SJSA1 (cell line): ENCODE data around the gene VASH2. TPM values are rescaled to one million over a fixed set of nuclear protein-coding genes. Genes with fewer than 3 reads are reported as not detected.

ENCODE experiments used
- DNase-seq, 2 experiments: peaks; one replicate each; pipeline ENCODE4 v3.0.0-alpha.2; 2015 to 2020; ENCODE audit warnings: low spot score in 2 of 2, low read depth in 1 of 2
- H3K27ac ChIP-seq: fragments of 250-450 bp; sonication (Bioruptor Pico); 2 replicates; pipeline ENCODE4 v1.5.1; 2020; ENCODE audit warnings: mild to moderate bottlenecking, moderate library complexity
- H3K27me3 ChIP-seq: fragments of 250-450 bp; sonication (Bioruptor Pico); replicated peaks from 2 replicates; pipeline ENCODE4 v1.5.1; 2020; ENCODE audit warnings: mild to moderate bottlenecking, moderate library complexity
- H3K36me3 ChIP-seq: fragments of 250-450 bp; sonication (Bioruptor Pico); 2 replicates; pipeline ENCODE4 v1.5.1; 2020; ENCODE audit warnings: mild to moderate bottlenecking
- H3K4me1 ChIP-seq: fragments of 250-450 bp; sonication (Bioruptor Pico); replicated peaks from 2 replicates; pipeline ENCODE4 v1.6.1; 2021; ENCODE audit warnings: mild to moderate bottlenecking
- H3K4me3 ChIP-seq: fragments of 250-450 bp; sonication (Bioruptor Pico); 2 replicates; pipeline ENCODE4 v1.5.1; 2020; ENCODE audit warnings: mild to moderate bottlenecking
- H3K9me3 ChIP-seq: fragments of 250-450 bp; sonication (Bioruptor Pico); replicated peaks from 2 replicates; pipeline ENCODE4 v1.5.1; 2020; ENCODE audit warnings: mild to moderate bottlenecking
- total RNA-seq: library from RNA; depleted of rRNA; stranded (reverse); fragments of >200 nt; shearing (Covaris generic); gene quantifications from 2 replicates; pipeline ENCODE4 v1.2.3, GENCODE V29; 2014

Gene VASH2
- total RNA-seq, 1 experiment from 2014 or later: 2.7 TPM

- Histone ChIP-seq H3K9me3 (no peaks in the 10 kb centered on the region), H3K27me3 (no peaks in the 10 kb centered on the region), H3K4me3 (no peak overlapping the region), H3K27ac (no peak overlapping the region), H3K36me3 (no peaks in the 10 kb centered on the region), H3K4me1 (no peaks in the 10 kb centered on the region)
- no peak for DNase-seq
Measured at GRCh38 chr1:212917858-212918257, 32.5 kb upstream of the VASH2 start.

GRCh38 chr1:212918824-212919223 lies 31.5 kb upstream of the VASH2 start:
- DNase-seq: no peak
- H3K9me3 ChIP-seq: no peaks in the 10 kb centered on the region
- H3K27ac ChIP-seq: no peak overlapping the region
- H3K4me1 ChIP-seq: no peaks in the 10 kb centered on the region; the same call in 1 of the 2 replicates
- H3K4me3 ChIP-seq: no peak overlapping the region
- H3K27me3 ChIP-seq: no peaks in the 10 kb centered on the region
- H3K36me3 ChIP-seq: no peaks in the 10 kb centered on the region

- no peak for DNase-seq
- Histone ChIP-seq H3K4me1 (peaks cover 7% of the 10 kb centered on the region; the same call in 1 of the 2 replicates), H3K4me3 (no peak overlapping the region), H3K9me3 (no peaks in the 10 kb centered on the region), H3K27ac (no peak overlapping the region), H3K36me3 (no peaks in the 10 kb centered on the region), H3K27me3 (no peaks in the 10 kb centered on the region)
Measured at GRCh38 chr1:212920246-212920645, 30.1 kb upstream of the VASH2 start.

GRCh38 chr1:212920896-212921295 lies 29.4 kb upstream of the VASH2 start:
- DNase-seq: no peak
- Histone ChIP-seq H3K4me1 (peaks cover 9% of the 10 kb centered on the region; the same call in 1 of the 2 replicates), H3K27ac (no peak overlapping the region), H3K36me3 (no peaks in the 10 kb centered on the region), H3K4me3 (no peak overlapping the region), H3K9me3 (no peaks in the 10 kb centered on the region), H3K27me3 (no peaks in the 10 kb centered on the region)

GRCh38 chr1:212922016-212922415 lies 28.3 kb upstream of the VASH2 start:
- no peaks in the 10 kb centered on the region for H3K9me3 ChIP-seq
- H3K4me3 ChIP-seq: no peak overlapping the region
- no peaks in the 10 kb centered on the region for H3K27me3 ChIP-seq
- H3K27ac ChIP-seq: no peak overlapping the region
- H3K36me3 ChIP-seq: no peaks in the 10 kb centered on the region
- peaks cover 9% of the 10 kb centered on the region; the same call in 1 of the 2 replicates for H3K4me1 ChIP-seq
- DNase-seq: no peak

GRCh38 chr1:212926372-212926771 lies 24.0 kb upstream of the VASH2 start:
- Histone ChIP-seq H3K4me1 (peaks cover 9% of the 10 kb centered on the region; the same call in 1 of the 2 replicates), H3K27ac (no peak overlapping the region), H3K27me3 (no peaks in the 10 kb centered on the region), H3K36me3 (no peaks in the 10 kb centered on the region), H3K9me3 (no peaks in the 10 kb centered on the region), H3K4me3 (no peak overlapping the region)
- DNase-seq: no peak

- H3K36me3 ChIP-seq: no peaks in the 10 kb centered on the region
- no peak for DNase-seq
- no peaks in the 10 kb centered on the region for H3K27me3 ChIP-seq
- no peak overlapping the region for H3K4me3 ChIP-seq
- peaks cover 9% of the 10 kb centered on the region for H3K4me1 ChIP-seq
- no peak overlapping the region for H3K27ac ChIP-seq
- no peaks in the 10 kb centered on the region for H3K9me3 ChIP-seq
Measured at GRCh38 chr1:212928323-212929291, 21.7 kb upstream of the VASH2 start.

GRCh38 chr1:212930986-212931678 lies 19.2 kb upstream of the VASH2 start:
- no peak overlapping the region for H3K4me3 ChIP-seq
- no peaks in the 10 kb centered on the region for H3K36me3 ChIP-seq
- no peaks in the 10 kb centered on the region for H3K9me3 ChIP-seq
- H3K27ac ChIP-seq: no peak overlapping the region
- no peak for DNase-seq
- H3K4me1 ChIP-seq: no peaks in the 10 kb centered on the region; the same call in 1 of the 2 replicates
- H3K27me3 ChIP-seq: no peaks in the 10 kb centered on the region

- no peaks in the 10 kb centered on the region for H3K9me3 ChIP-seq
- H3K36me3 ChIP-seq: no peaks in the 10 kb centered on the region
Measured at GRCh38 chr1:212933815-212934471, 16.4 kb upstream of the VASH2 start.

GRCh38 chr1:212935387-212935981 lies 14.9 kb upstream of the VASH2 start:
- H3K9me3 ChIP-seq: no peaks in the 10 kb centered on the region
- no peaks in the 10 kb centered on the region for H3K27me3 ChIP-seq
- H3K4me3 ChIP-seq: no peak overlapping the region
- DNase-seq: no peak
- no peak overlapping the region for H3K27ac ChIP-seq
- H3K36me3 ChIP-seq: no peaks in the 10 kb centered on the region
- no peaks in the 10 kb centered on the region; the same call in 1 of the 2 replicates for H3K4me1 ChIP-seq

More at GRCh38 chr1:212933815-212934471, 16.4 kb upstream of the VASH2 start:
- H3K27ac ChIP-seq: no peak overlapping the region
- H3K4me3 ChIP-seq: no peak overlapping the region
- H3K27me3 ChIP-seq: no peaks in the 10 kb centered on the region
- H3K4me1 ChIP-seq: no peaks in the 10 kb centered on the region; the same call in 1 of the 2 replicates
- DNase-seq: no peak

GRCh38 chr1:212937034-212937433 lies 13.3 kb upstream of the VASH2 start:
- H3K27ac ChIP-seq: no peak overlapping the region
- no peaks in the 10 kb centered on the region for H3K36me3 ChIP-seq
- H3K4me3 ChIP-seq: no peak overlapping the region
- H3K27me3 ChIP-seq: no peaks in the 10 kb centered on the region
- H3K4me1 ChIP-seq: no peaks in the 10 kb centered on the region; the same call in 1 of the 2 replicates
- DNase-seq: no peak
- H3K9me3 ChIP-seq: no peaks in the 10 kb centered on the region

- Histone ChIP-seq H3K9me3 (no peaks in the 10 kb centered on the region), H3K27me3 (no peaks in the 10 kb centered on the region), H3K27ac (no peak overlapping the region), H3K4me3 (no peak overlapping the region), H3K4me1 (no peaks in the 10 kb centered on the region), H3K36me3 (no peaks in the 10 kb centered on the region)
- DNase-seq: no peak
Measured at GRCh38 chr1:212938846-212939245, 11.5 kb upstream of the VASH2 start.

- DNase-seq: no peak
Measured at GRCh38 chr1:212941452-212941851, 8.9 kb upstream of the VASH2 start.

More at GRCh38 chr1:212941452-212941851, 8.9 kb upstream of the VASH2 start:
- Histone ChIP-seq H3K27me3 (no peaks in the 10 kb centered on the region), H3K4me3 (no peak overlapping the region), H3K27ac (no peak overlapping the region), H3K9me3 (no peaks in the 10 kb centered on the region), H3K4me1 (no peaks in the 10 kb centered on the region), H3K36me3 (no peaks in the 10 kb centered on the region)
